ENCODE results near the gene C6orf62.
"Not testable (repeated sequence)": the region's sequence is repeated elsewhere in the genome, so short reads cannot be mapped to it uniquely, and the experiment has no call there.

Gene C6orf62

GRCh38 chr6:24719125-24719971 is at the start of gene C6orf62:
C6orf62 (minus strand) TSS chr6:24719154; CDS start chr6:24718668, 486 bp downstream.
- no peak for FAIRE-seq

- no peak for FAIRE-seq
These were observed 49.4 kb upstream of the C6orf62 start for GRCh38 chr6:24768361-24768760.

GRCh38 chr6:24766680-24767462 is 47.9 kb upstream of the C6orf62 start:
- FAIRE-seq = peak; percentile 70

- FAIRE-seq = not testable (repeated sequence)
These were observed 47.0 kb upstream of the C6orf62 start for GRCh38 chr6:24765968-24766367.

- FAIRE-seq = not testable (repeated sequence)
These were observed 46.2 kb upstream of the C6orf62 start for GRCh38 chr6:24764833-24765828.

GRCh38 chr6:24763578-24763977 is 44.6 kb upstream of the C6orf62 start:
- no peak for FAIRE-seq

- FAIRE-seq = no peak
These were observed 42.9 kb upstream of the C6orf62 start for GRCh38 chr6:24761851-24762250.

- FAIRE-seq = no peak
These were observed 42.4 kb upstream of the C6orf62 start for GRCh38 chr6:24761193-24761835.

- no peak for FAIRE-seq
These were observed 41.3 kb upstream of the C6orf62 start for GRCh38 chr6:24760210-24760609.

GRCh38 chr6:24759718-24760117 is 40.8 kb upstream of the C6orf62 start:
- FAIRE-seq = no peak

GRCh38 chr6:24757611-24758010 is 38.7 kb upstream of the C6orf62 start:
- FAIRE-seq = no peak

GRCh38 chr6:24755279-24755678 is 36.3 kb upstream of the C6orf62 start:
- FAIRE-seq = no peak

GRCh38 chr6:24754378-24754777 is 35.4 kb upstream of the C6orf62 start:
- FAIRE-seq = not testable (repeated sequence)

GRCh38 chr6:24753545-24753944 is 34.6 kb upstream of the C6orf62 start:
- no peak for FAIRE-seq

GRCh38 chr6:24752917-24753492 is 34.1 kb upstream of the C6orf62 start:
- FAIRE-seq = no peak

- no peak for FAIRE-seq
These were observed 33.5 kb upstream of the C6orf62 start for GRCh38 chr6:24752503-24752902.

- FAIRE-seq = not testable (repeated sequence)
These were observed 31.9 kb upstream of the C6orf62 start for GRCh38 chr6:24750878-24751277.

- FAIRE-seq = no peak
These were observed 30.3 kb upstream of the C6orf62 start for GRCh38 chr6:24749297-24749696.

GRCh38 chr6:24744911-24745310 is 26.0 kb upstream of the C6orf62 start:
- no peak for FAIRE-seq

- no peak for FAIRE-seq
These were observed 25.0 kb upstream of the C6orf62 start for GRCh38 chr6:24743944-24744335.

GRCh38 chr6:24743265-24743943 is 24.4 kb upstream of the C6orf62 start:
- no peak for FAIRE-seq

Measured in G401.6 (cell line).